Medulla oblongata (tissue), 1 donor: Measurements from ENCODE around the gene DNASE1L3.
"Not testable (repeated sequence)": the region's sequence is repeated elsewhere in the genome, so short reads cannot be mapped to it uniquely, and the experiment has no call there.

ENCODE experiments used
- DNase-seq: peaks from one replicate; pipeline ENCODE4 v3.0.0-alpha.2; 2015; ENCODE audit errors: extremely low spot score

The DNASE1L3 gene

GRCh38 chr3:58235970-58236369 lies 25.2 kb upstream of the DNASE1L3 start:
- no peak for DNase-seq

- no peak for DNase-seq
Measured at GRCh38 chr3:58234516-58234931, 23.8 kb upstream of the DNASE1L3 start.

- no peak for DNase-seq
Measured at GRCh38 chr3:58231666-58232065, 20.9 kb upstream of the DNASE1L3 start.

GRCh38 chr3:58230876-58231552 lies 20.2 kb upstream of the DNASE1L3 start:
- DNase-seq = no peak

- not testable (repeated sequence) for DNase-seq
Measured at GRCh38 chr3:58227933-58228332, 17.2 kb upstream of the DNASE1L3 start.

- DNase-seq = no peak
Measured at GRCh38 chr3:58223855-58224254, 13.1 kb upstream of the DNASE1L3 start.

GRCh38 chr3:58222161-58222724 lies 11.5 kb upstream of the DNASE1L3 start:
- DNase-seq = no peak

- DNase-seq = no peak
Measured at GRCh38 chr3:58218904-58219303, 8.1 kb upstream of the DNASE1L3 start.

GRCh38 chr3:58217209-58217811 lies 6.5 kb upstream of the DNASE1L3 start:
- peak; percentile 93 for DNase-seq

GRCh38 chr3:58216496-58217195 lies 5.9 kb upstream of the DNASE1L3 start:
- DNase-seq = no peak

- no peak for DNase-seq
Measured at GRCh38 chr3:58215317-58216025, 4.7 kb upstream of the DNASE1L3 start.

GRCh38 chr3:58214484-58215316 lies 3.9 kb upstream of the DNASE1L3 start:
- peak; percentile 49 for DNase-seq

GRCh38 chr3:58209933-58210332 lies 839 bp downstream of the DNASE1L3 start:
- DNase-seq = no peak

GRCh38 chr3:58207954-58208353 lies 2.8 kb downstream of the DNASE1L3 start:
- DNase-seq = no peak

GRCh38 chr3:58206406-58207011 lies 4.3 kb downstream of the DNASE1L3 start:
- DNase-seq = no peak

GRCh38 chr3:58205981-58206380 lies 4.8 kb downstream of the DNASE1L3 start:
- DNase-seq = no peak

GRCh38 chr3:58204720-58205119 lies 6.1 kb downstream of the DNASE1L3 start:
- DNase-seq = peak; percentile 17

- DNase-seq = no peak
Measured at GRCh38 chr3:58203541-58203940, 7.2 kb downstream of the DNASE1L3 start.

- no peak for DNase-seq
Measured at GRCh38 chr3:58202917-58203360, 7.8 kb downstream of the DNASE1L3 start.

- DNase-seq = not testable (repeated sequence)
Measured at GRCh38 chr3:58201451-58201850, 9.3 kb downstream of the DNASE1L3 start.
